GM19193 (cell line): ENCODE results near the gene NADSYN1.

Experiments
- POLR2A ChIP-seq: IDR thresholded peaks from 4 replicates; pipeline ENCODE4 v1.6.1; 2011; ENCODE audit not compliant: insufficient read depth, insufficient read length; ENCODE audit errors: extremely low read depth

NADSYN1 gene

GRCh38 chr11:71484248-71485062 lies 31.5 kb downstream of the NADSYN1 start:
- no peak for TF ChIP-seq POLR2A

- TF ChIP-seq POLR2A = no peak
Measured at GRCh38 chr11:71485063-71485399, 32.0 kb downstream of the NADSYN1 start.

GRCh38 chr11:71485466-71485865 lies 32.5 kb downstream of the NADSYN1 start:
- no peak for TF ChIP-seq POLR2A

- no peak for TF ChIP-seq POLR2A
Measured at GRCh38 chr11:71486320-71486719, 33.3 kb downstream of the NADSYN1 start.

GRCh38 chr11:71488681-71489270 lies 35.8 kb downstream of the NADSYN1 start:
- TF ChIP-seq POLR2A = no peak

- TF ChIP-seq POLR2A = no peak
Measured at GRCh38 chr11:71489311-71490043, 36.5 kb downstream of the NADSYN1 start.

- TF ChIP-seq POLR2A = no peak
Measured at GRCh38 chr11:71490044-71490730, 37.2 kb downstream of the NADSYN1 start.

- no peak for TF ChIP-seq POLR2A
Measured at GRCh38 chr11:71490731-71491390, 37.9 kb downstream of the NADSYN1 start.

GRCh38 chr11:71491531-71491930 lies 38.5 kb downstream of the NADSYN1 start:
- TF ChIP-seq POLR2A = no peak

GRCh38 chr11:71491940-71492339 lies 38.9 kb downstream of the NADSYN1 start:
- no peak for TF ChIP-seq POLR2A

GRCh38 chr11:71495286-71496230 lies 42.6 kb downstream of the NADSYN1 start:
- TF ChIP-seq POLR2A = no peak

- TF ChIP-seq POLR2A = no peak
Measured at GRCh38 chr11:71496421-71496820, 43.4 kb downstream of the NADSYN1 start.

GRCh38 chr11:71498091-71498490 lies 45.1 kb downstream of the NADSYN1 start:
- TF ChIP-seq POLR2A = no peak

- no peak for TF ChIP-seq POLR2A
Measured at GRCh38 chr11:71499125-71499524, 46.1 kb downstream of the NADSYN1 start.
